HepG2 (cell line): ENCODE data around the gene SLC26A5. TPM values are rescaled to one million over a fixed set of nuclear protein-coding genes. Genes with fewer than 3 reads are reported as not detected.

Experiments used
- ATAC-seq: fragments of 200-7000 bp; cut with Tn5 transposase; 3 replicates; pipeline ENCODE4 v1.9.1; 2020; ENCODE audit warnings: mild to moderate bottlenecking, moderate library complexity
- BruUV-seq: library from RNA; stranded (reverse); fragments of 400-500 nt; replicated peaks from 2 replicates; lab custom pipeline; 2021; lab: Mats Ljungman, UMichigan
- CTCF ChIA-PET: fragments of 300-600 bp; formaldehyde crosslinking; extraction: SDS; loops from one replicate; lab custom pipeline; 2021; ENCODE audit warnings: low total read pairs, inconsistent platforms, low intra/inter-chr PET ratio; lab: Yijun Ruan, JAX
- POLR2A ChIA-PET: fragments of 350-600 bp; sonication (Branson Sonifier 250); formaldehyde crosslinking; loops from one replicate; lab custom pipeline; 2020; ENCODE audit warnings: antibody characterized with exemption, inconsistent platforms; lab: Yijun Ruan, JAX
- DNase-seq: peaks from one replicate; pipeline ENCODE4 v3.0.0-alpha.2; 2015; ENCODE audit warnings: low spot score
- FAIRE-seq: peaks from 3 replicates; lab custom pipeline; 2011; peaks lifted over from hg19 to GRCh38; lab: Jason Lieb, UNC
- H2AFZ ChIP-seq: one replicate; pipeline ENCODE4 v1.6.1; 2011; ENCODE audit warnings: low read length, inconsistent platforms
- H3K27ac ChIP-seq: fragments of 300-600 bp; 3 replicates; pipeline ENCODE4 v1.8.0; 2011; ENCODE audit warnings: mixed run types, mild to moderate bottlenecking, mixed read lengths, low read length, inconsistent platforms; ENCODE audit not compliant: insufficient read depth; ENCODE audit errors: extremely low read length
- H3K27me3 ChIP-seq, 2 experiments: fragments of 200-600 bp in 1 of 2; 2 replicates in 1 of 2; 3 replicates in 1 of 2; pipeline versions ENCODE4 v1.6.0 to v1.8.0; 2011; ENCODE audit warnings: low read length in 2 of 2, mild to moderate bottlenecking in 2 of 2, moderate library complexity in 2 of 2, inconsistent platforms in 1 of 2; ENCODE audit not compliant: insufficient read depth in 2 of 2, control insufficient read depth in 1 of 2
- H3K36me3 ChIP-seq, 2 experiments: fragments of 200-600 bp in 1 of 2; replicated peaks in 1 of 2; 2 replicates in 1 of 2; 3 replicates in 1 of 2; pipeline versions ENCODE4 v1.5.1 to v1.8.0; 2011; ENCODE audit warnings: low read length in 2 of 2, inconsistent platforms in 1 of 2; ENCODE audit not compliant: insufficient read depth in 2 of 2, control insufficient read depth in 1 of 2
- H3K4me1 ChIP-seq: 2 replicates; pipeline ENCODE4 v1.5.1; 2012; ENCODE audit warnings: low read length, inconsistent platforms; ENCODE audit not compliant: insufficient read depth
- H3K4me2 ChIP-seq: 2 replicates; pipeline ENCODE4 v1.6.0; 2011; ENCODE audit warnings: low read depth, low read length, inconsistent platforms
- H3K4me3 ChIP-seq, 3 experiments: fragments of 200-600 bp in 1 of 3; sonication (generic), shearing (Covaris generic) in 1 of 3; replicated peaks in 1 of 3; 2 replicates each; pipeline ENCODE4 v1.5.1; 2011 to 2016; ENCODE audit warnings: low read length in 3 of 3, inconsistent platforms in 2 of 3, low read depth in 2 of 3, mild to moderate bottlenecking in 2 of 3, control low read depth in 1 of 3, mixed read lengths in 1 of 3; ENCODE audit not compliant: insufficient read depth in 1 of 3
- H3K79me2 ChIP-seq: one replicate; pipeline ENCODE4 v1.6.1; 2011; ENCODE audit warnings: low read length, inconsistent platforms; ENCODE audit not compliant: insufficient read depth
- H3K9ac ChIP-seq: 2 replicates; pipeline ENCODE4 v1.6.0; 2011; ENCODE audit warnings: mild to moderate bottlenecking, low read depth, low read length, inconsistent platforms; ENCODE audit not compliant: insufficient read depth
- H3K9me3 ChIP-seq: 2 replicates; pipeline ENCODE4 v1.5.1; 2012; ENCODE audit warnings: mild to moderate bottlenecking, low read length
- H4K20me1 ChIP-seq: 2 replicates; pipeline ENCODE4 v1.6.0; 2011; ENCODE audit warnings: inconsistent platforms, mild to moderate bottlenecking, low read length, moderate library complexity; ENCODE audit not compliant: insufficient read depth
- FOSL1 ChIP-seq: sonication (generic); formaldehyde crosslinking; IDR thresholded peaks from 2 replicates; pipeline ENCODE4 v1.9.0; 2021; ENCODE audit warnings: missing genetic modification reagents, borderline replicate concordance
- GABPA ChIP-seq, 2 experiments: IDR thresholded peaks; 2 replicates each; pipeline ENCODE4 v1.6.1; 2011 to 2016; ENCODE audit warnings: low read depth in 2 of 2, low read length in 1 of 2, missing biosample characterization in 1 of 2, missing genetic modification characterization in 1 of 2
- KDM2A ChIP-seq: sonication (generic); formaldehyde crosslinking; IDR thresholded peaks from 2 replicates; pipeline ENCODE4 v1.4.0; 2020; ENCODE audit warnings: low read depth, missing genetic modification reagents, borderline replicate concordance
- MBD4 ChIP-seq: IDR thresholded peaks from 2 replicates; pipeline ENCODE4 v1.6.1; 2012; ENCODE audit warnings: low read length, inconsistent platforms, borderline replicate concordance
- PHF8 ChIP-seq: sonication (generic); formaldehyde crosslinking; IDR thresholded peaks from 2 replicates; pipeline ENCODE4 v1.5.0; 2020; ENCODE audit warnings: missing genetic modification reagents
- PLSCR1 ChIP-seq: sonication (generic); formaldehyde crosslinking; IDR thresholded peaks from 2 replicates; pipeline ENCODE4 v1.5.0; 2020; ENCODE audit warnings: missing genetic modification reagents, mild to moderate bottlenecking, borderline replicate concordance
- SKIL ChIP-seq: sonication (generic); formaldehyde crosslinking; IDR thresholded peaks from 2 replicates; pipeline ENCODE4 v1.8.0; 2022; ENCODE audit warnings: missing genetic modification reagents, mild to moderate bottlenecking, moderate library complexity, borderline replicate concordance
- SOX13 ChIP-seq, 3 experiments: fragments of 450-650 bp in 1 of 3; sonication (generic) in 1 of 3; formaldehyde crosslinking in 1 of 3; IDR thresholded peaks in 2 of 3; conservative IDR thresholded peaks in 1 of 3; 2 replicates each; pipeline versions ENCODE4 v1.5.0 to v1.6.1; 2016 to 2020; ENCODE audit warnings: antibody characterized with exemption in 1 of 3, mild to moderate bottlenecking in 1 of 3, missing compliant biosample characterization in 1 of 3, missing genetic modification reagents in 1 of 3, moderate library complexity in 1 of 3
- TAF1 ChIP-seq: sonication (generic); formaldehyde crosslinking; IDR thresholded peaks from 2 replicates; pipeline ENCODE4 v1.4.0; 2020; ENCODE audit warnings: missing genetic modification reagents
- ZNF550 ChIP-seq: sonication (generic); formaldehyde crosslinking; IDR thresholded peaks from 2 replicates; pipeline ENCODE4 v1.4.0; 2020; ENCODE audit warnings: mild to moderate bottlenecking, missing genetic modification reagents, borderline replicate concordance
- ZNF788 ChIP-seq: sonication (generic); formaldehyde crosslinking; IDR thresholded peaks from 2 replicates; pipeline ENCODE4 v1.5.0; 2020; ENCODE audit warnings: mild to moderate bottlenecking, missing genetic modification reagents, borderline replicate concordance
- ZNF850 ChIP-seq: sonication (generic); formaldehyde crosslinking; conservative IDR thresholded peaks from 2 replicates; pipeline ENCODE4 v1.9.0; 2021; ENCODE audit warnings: mild to moderate bottlenecking, missing genetic modification reagents
- WGBS: methylation state at CpG from one replicate; pipeline ENCODE4 v1.1.6; 2017; ENCODE audit warnings: low lambda C conversion rate; 5-methylcytosine and 5-hydroxymethylcytosine counted together
- in situ Hi-C: cut with HindIII; loops from 2 replicates; pipeline ENCODE4 v1.10.0; 2017; ENCODE audit warnings: low pct_unique_long_range_greater_than_20kb; ENCODE audit not compliant: extremely low pct_ligation_motif_present
- intact Hi-C: fragments of 100-400 bp; cut with micrococcal nuclease; formaldehyde crosslinking; loops from one replicate; pipeline ENCODE4 v1.10.0; 2022; ENCODE audit not compliant: unreplicated experiment
- polyA plus RNA-seq, 8 experiments: library from polyadenylated mRNA; depleted of rRNA in 3 of 8; stranded (reverse) in 7 of 8; unstranded in 1 of 8; fragments of >200 nt; fragmentation: Illumina TruSeq in 4 of 8; extraction: Trizol in 4 of 8; gene quantifications; 2 replicates each; pipeline versions ENCODE4 v1.2.1 to v1.2.3, GENCODE V29; 2011 to 2016; ENCODE audit warnings: low read depth in 4 of 8, missing spikeins in 1 of 8, mixed read lengths in 1 of 8; ENCODE audit not compliant: insufficient read depth in 1 of 8
- total RNA-seq, 5 experiments: library from RNA; depleted of rRNA; stranded (reverse); fragments of >200 nt; fragmentation: Illumina TruSeq; extraction: Trizol; gene quantifications; 2 replicates each; pipeline ENCODE4 v1.2.3, GENCODE V29; 2016; ENCODE audit warnings: low read depth in 1 of 5
- TF ChIP-seq, protein P1 (sequence below): sonication (generic); formaldehyde crosslinking; IDR thresholded peaks from 2 replicates; pipeline ENCODE4 v1.4.0; 2020; ENCODE audit warnings: mild to moderate bottlenecking, missing genetic modification reagents

The SLC26A5 gene
- total and polyA plus RNA-seq, 2 of the 13 experiments (the other 11 are each of a cell fraction or from before 2014, with no cell fraction given): 0.08 to 0.11 TPM

DNA sequence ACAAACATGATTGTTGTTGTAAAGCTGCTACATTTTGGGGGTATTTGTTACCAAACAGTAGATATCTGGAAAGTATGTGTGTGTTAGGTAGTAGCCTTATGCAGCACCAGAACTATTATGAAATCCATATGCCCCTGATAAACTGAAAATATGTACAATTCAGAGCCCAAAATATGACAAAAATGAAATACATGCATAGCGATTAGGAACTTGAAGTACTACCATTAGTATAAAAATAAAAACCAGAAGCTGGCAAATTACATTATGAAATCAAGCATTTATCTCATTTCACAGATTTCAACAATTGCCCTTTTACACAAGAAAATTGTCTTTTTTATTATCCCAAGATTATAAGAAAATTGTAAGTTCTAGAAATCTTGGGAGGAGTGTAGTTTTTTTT lies 33.9 kb downstream of the SLC26A5 start:
- CTCF ChIA-PET: no interaction called here
- FAIRE-seq (no peak), ATAC-seq (no peak), DNase-seq (no peak)
- POLR2A ChIA-PET: no interaction called here
- H4K20me1 ChIP-seq: no peaks in the 10 kb centered on the region; the same call in 1 of the 2 replicates
- H3K27me3 ChIP-seq: no peaks in the 10 kb centered on the region; a peak in 1 of 5 replicates
- intact Hi-C loops: no loop called here
- H3K79me2 ChIP-seq: no peaks in the 10 kb centered on the region
- no TSS peak for BruUV-seq
- 77% methylated on average over 1 of the region's 1 CpG for WGBS
- H3K4me3 ChIP-seq: no peak overlapping the region
- no peak overlapping the region for H3K4me2 ChIP-seq
- TF ChIP-seq MBD4 (no peak), ZNF550 (CRISPR knock-in tag) (no peak), ZNF850 (CRISPR knock-in tag) (no peak), SKIL (CRISPR knock-in tag) (no peak), PHF8 (CRISPR knock-in tag) (no peak), GABPA (IDR thresholded peaks at IDR 0.05; ENCODE audit: low read depth, low read length) (no peak), GABPA (CRISPR knock-in tag; IDR thresholded peaks at IDR 0.05; ENCODE audit: low read depth) (no peak), PLSCR1 (CRISPR knock-in tag) (no peak), FOSL1 (CRISPR knock-in tag) (no peak), KDM2A (CRISPR knock-in tag) (no peak), ZNF788 (CRISPR knock-in tag) (no peak), TAF1 (CRISPR knock-in tag) (no peak), SOX13 (IDR thresholded peaks at IDR 0.05) (no peak), SOX13 (CRISPR knock-in tag; conservative IDR thresholded peaks at IDR 0.05 in 1 of 2, IDR thresholded peaks at IDR 0.05 in 1 of 2) (no peak)
- TF ChIP-seq, protein P1, sequence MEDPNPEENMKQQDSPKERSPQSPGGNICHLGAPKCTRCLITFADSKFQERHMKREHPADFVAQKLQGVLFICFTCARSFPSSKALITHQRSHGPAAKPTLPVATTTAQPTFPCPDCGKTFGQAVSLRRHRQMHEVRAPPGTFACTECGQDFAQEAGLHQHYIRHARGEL (CRISPR knock-in tag): no peak
- no peak overlapping the region for H3K27ac ChIP-seq
- no peaks in the 10 kb centered on the region for H3K9me3 ChIP-seq
- no peaks in the 10 kb centered on the region for H3K4me1 ChIP-seq
- H2AFZ ChIP-seq: no peak overlapping the region
- H3K36me3 ChIP-seq: no peaks in the 10 kb centered on the region
- no peak overlapping the region for H3K9ac ChIP-seq
- in situ Hi-C loops: no loop called here
